HCT116 (cell line): Measurements from ENCODE around the gene GDNF. TPM values are rescaled to one million over a fixed set of nuclear protein-coding genes. Genes with fewer than 3 reads are reported as not detected.

Experiments used
- ATAC-seq: fragments of 200-7000 bp; cut with Tn5 transposase; 2 replicates; pipeline ENCODE4 v1.9.1; 2020; ENCODE audit warnings: mild to moderate bottlenecking, moderate library complexity
- BruUV-seq: library from RNA; stranded (reverse); fragments of 400-500 nt; replicated peaks from 2 replicates; lab custom pipeline; 2021; lab: Mats Ljungman, UMichigan
- CTCF ChIA-PET: fragments of 300-600 bp; sonication (Branson Sonifier 250); formaldehyde crosslinking; loops from one replicate; lab custom pipeline; 2021; ENCODE audit warnings: antibody characterized with exemption; lab: Charles Lee
- POLR2A ChIA-PET: fragments of 300-600, 350-600 bp; sonication (Branson Sonifier 250); formaldehyde crosslinking; loops from one replicate; lab custom pipeline; 2021; ENCODE audit warnings: antibody characterized with exemption; lab: Charles Lee
- RAD21 ChIA-PET, 2 experiments: fragments of 300-600 bp; sonication (Branson Sonifier 250); formaldehyde crosslinking; loops; one replicate each; lab custom pipeline; 2023; ENCODE audit warnings: low total read pairs in 2 of 2; ENCODE audit not compliant: uncharacterized antibody in 2 of 2, unreplicated experiment in 2 of 2, low non-redundant PET in 1 of 2; lab: Charles Lee
- DNase-seq: peaks from one replicate; pipeline ENCODE4 v3.0.0-alpha.2; 2010; ENCODE audit warnings: low read depth, low spot score
- H2AFZ ChIP-seq: fragments of 200-600 bp; shearing (Covaris generic), sonication (generic); 2 replicates; pipeline ENCODE4 v1.6.1; 2017; ENCODE audit warnings: low read depth, mixed run types, mixed read lengths, antibody characterized with exemption, low read length; ENCODE audit not compliant: poor library complexity, severe bottlenecking
- H3K27ac ChIP-seq: 2 replicates; pipeline ENCODE4 v1.5.1; 2012; ENCODE audit warnings: low read depth, low read length
- H3K27me3 ChIP-seq: fragments of 200-600 bp; sonication (generic); 2 replicates; pipeline ENCODE4 v1.6.1; 2016; ENCODE audit warnings: mixed run types, low read length, mixed read lengths; ENCODE audit not compliant: insufficient read depth
- H3K36me3 ChIP-seq, 2 experiments: fragments of 200-500 bp in 1 of 2; fragments of 200-600 bp in 1 of 2; sonication (Bioruptor generic) in 1 of 2; sonication (generic) in 1 of 2; 2 replicates each; pipeline versions ENCODE4 v1.5.1 to v1.6.1; 2014 to 2016; ENCODE audit warnings: low read length in 2 of 2, inconsistent platforms in 1 of 2, mixed read lengths in 1 of 2, mixed run types in 1 of 2; ENCODE audit not compliant: insufficient read depth in 2 of 2, control insufficient read depth in 1 of 2
- H3K4me1 ChIP-seq, 2 experiments: fragments of 200-600 bp in 1 of 2; sonication (generic) in 1 of 2; 2 replicates each; pipeline versions ENCODE4 v1.5.1 to v1.6.1; 2012 to 2017; ENCODE audit warnings: low read length in 2 of 2, inconsistent platforms in 1 of 2, mild to moderate bottlenecking in 1 of 2, mixed read lengths in 1 of 2, mixed run types in 1 of 2, moderate library complexity in 1 of 2; ENCODE audit not compliant: insufficient read depth in 2 of 2, control insufficient read depth in 1 of 2
- H3K4me2 ChIP-seq: fragments of 200-600 bp; sonication (generic); 2 replicates; pipeline ENCODE4 v1.6.1; 2017; ENCODE audit warnings: mixed run types, low read length, mixed read lengths
- H3K4me3 ChIP-seq, 2 experiments: fragments of 200-600 bp in 1 of 2; sonication (generic) in 1 of 2; replicated peaks in 1 of 2; 2 replicates each; pipeline ENCODE4 v1.5.1; 2011 to 2016; ENCODE audit warnings: low read length in 2 of 2, control low read depth in 1 of 2, low read depth in 1 of 2, mild to moderate bottlenecking in 1 of 2, mixed read lengths in 1 of 2, mixed run types in 1 of 2
- H3K79me2 ChIP-seq: fragments of 200-600 bp; sonication (generic); 2 replicates; pipeline ENCODE4 v1.6.1; 2017; ENCODE audit warnings: mild to moderate bottlenecking, mixed run types, low read length, moderate library complexity, mixed read lengths; ENCODE audit not compliant: insufficient read depth
- H3K9ac ChIP-seq: fragments of 200-600 bp; sonication (generic); 2 replicates; pipeline ENCODE4 v1.6.1; 2016; ENCODE audit warnings: low read length, mixed read lengths
- H3K9me2 ChIP-seq: fragments of 200-600 bp; sonication (generic), shearing (Covaris generic); 2 replicates; pipeline ENCODE4 v1.6.1; 2017; ENCODE audit warnings: mixed run types, mild to moderate bottlenecking, moderate library complexity; ENCODE audit not compliant: insufficient read depth
- H3K9me3 ChIP-seq, 2 experiments: fragments of 200-500 bp in 1 of 2; fragments of 200-600 bp in 1 of 2; sonication (Bioruptor generic) in 1 of 2; sonication (generic) in 1 of 2; 2 replicates each; pipeline ENCODE4 v1.6.1; 2014 to 2017; ENCODE audit warnings: low read length in 2 of 2, mixed read lengths in 2 of 2, inconsistent platforms in 1 of 2, low read depth in 1 of 2, mild to moderate bottlenecking in 1 of 2, mixed run types in 1 of 2, moderate library complexity in 1 of 2; ENCODE audit not compliant: control insufficient read depth in 1 of 2, insufficient read depth in 1 of 2
- H4K20me1 ChIP-seq: fragments of 200-600 bp; sonication (generic), shearing (Covaris generic); 2 replicates; pipeline ENCODE4 v1.6.1; 2017; ENCODE audit warnings: mixed run types, mild to moderate bottlenecking, moderate library complexity; ENCODE audit not compliant: insufficient read depth
- CBX3 ChIP-seq: IDR thresholded peaks from 2 replicates; pipeline ENCODE4 v1.6.1; 2012; ENCODE audit warnings: low read depth
- CEBPB ChIP-seq: IDR thresholded peaks from 2 replicates; pipeline ENCODE4 v1.6.1; 2012; ENCODE audit warnings: low read depth
- ELF1 ChIP-seq: IDR thresholded peaks from 2 replicates; pipeline ENCODE4 v1.6.1; 2012; ENCODE audit warnings: low read depth, borderline replicate concordance
- EZH2 ChIP-seq: fragments of 200-600 bp; sonication (generic); IDR thresholded peaks from 2 replicates; pipeline ENCODE4 v1.6.1; 2017; ENCODE audit warnings: antibody characterized with exemption, mixed run types
- EZH2phosphoT487 ChIP-seq: fragments of 200-600 bp; IDR thresholded peaks from 2 replicates; pipeline ENCODE4 v1.6.1; 2018; ENCODE audit warnings: antibody characterized with exemption, borderline replicate concordance
- FOSL1 ChIP-seq: IDR thresholded peaks from 2 replicates; pipeline ENCODE4 v1.6.1; 2012; ENCODE audit warnings: low read depth
- JUND ChIP-seq: IDR thresholded peaks from 2 replicates; pipeline ENCODE4 v1.6.1; 2012
- POLR2A ChIP-seq: IDR thresholded peaks from 2 replicates; pipeline ENCODE4 v1.7.0; 2011; ENCODE audit warnings: borderline replicate concordance; ENCODE audit not compliant: insufficient read depth, insufficient read length; ENCODE audit errors: extremely low read depth
- RAD21 ChIP-seq: IDR thresholded peaks from 2 replicates; pipeline ENCODE4 v1.6.1; 2012; ENCODE audit warnings: low read depth, mild to moderate bottlenecking
- SIN3A ChIP-seq: IDR thresholded peaks from 2 replicates; pipeline ENCODE4 v1.6.1; 2012; ENCODE audit warnings: low read depth
- SP1 ChIP-seq: IDR thresholded peaks from 2 replicates; pipeline ENCODE4 v1.6.1; 2012; ENCODE audit warnings: low read depth
- SRF ChIP-seq: IDR thresholded peaks from 2 replicates; pipeline ENCODE4 v1.6.1; 2012; ENCODE audit warnings: low read depth
- TCF7L2 ChIP-seq: IDR thresholded peaks from 2 replicates; pipeline ENCODE4 v1.7.0; 2011; ENCODE audit warnings: borderline replicate concordance, inconsistent platforms; ENCODE audit not compliant: insufficient read depth, insufficient read length; ENCODE audit errors: extremely low read depth
- YY1 ChIP-seq: IDR thresholded peaks from 2 replicates; pipeline ENCODE4 v1.6.1; 2011; ENCODE audit warnings: low read length, low read depth, moderate library complexity, mild to moderate bottlenecking; ENCODE audit not compliant: insufficient replicate concordance; ENCODE audit errors: extremely low read depth
- ZFX ChIP-seq: fragments of 450-650 bp; IDR thresholded peaks from 2 replicates; pipeline ENCODE4 v1.6.1; 2017
- ZNF274 ChIP-seq: fragments of 200-500 bp; sonication (Bioruptor generic); IDR thresholded peaks from 2 replicates; pipeline ENCODE4 v1.6.1; 2014; ENCODE audit warnings: mild to moderate bottlenecking, low read depth, low read length, inconsistent platforms
- intact Hi-C: fragments of 100-400 bp; cut with micrococcal nuclease; formaldehyde crosslinking; loops from 2 replicates; pipeline ENCODE4 v1.10.0; 2022
- total RNA-seq: library from RNA; stranded (reverse); gene quantifications from one replicate; pipeline ENCODE4 v1.2.1, GENCODE V29; 2021; ENCODE audit not compliant: unreplicated experiment
- TF ChIP-seq, protein P1 (sequence below), 3 experiments: fragments of 200-600 bp in 1 of 3; sonication (generic) in 1 of 3; IDR thresholded peaks in 2 of 3; conservative IDR thresholded peaks in 1 of 3; 2 replicates each; pipeline ENCODE4 v1.5.1; 2012 to 2017; ENCODE audit warnings: low read depth in 2 of 3, low read length in 2 of 3, antibody characterized with exemption in 1 of 3, borderline replicate concordance in 1 of 3, control low read depth in 1 of 3, mild to moderate bottlenecking in 1 of 3, mixed read lengths in 1 of 3, mixed run types in 1 of 3, moderate library complexity in 1 of 3; ENCODE audit not compliant: insufficient read depth in 1 of 3
- TF ChIP-seq, protein P2 (sequence below): IDR thresholded peaks from 2 replicates; pipeline ENCODE4 v1.6.1; 2012; ENCODE audit warnings: low read depth
- TF ChIP-seq, protein P3 (sequence below): IDR thresholded peaks from 2 replicates; pipeline ENCODE4 v1.6.1; 2011; ENCODE audit warnings: mild to moderate bottlenecking, low read length, moderate library complexity; ENCODE audit not compliant: insufficient replicate concordance; ENCODE audit errors: extremely low read depth

Gene GDNF
- total RNA-seq, 1 experiment from 2014 or later = not detected

DNA sequence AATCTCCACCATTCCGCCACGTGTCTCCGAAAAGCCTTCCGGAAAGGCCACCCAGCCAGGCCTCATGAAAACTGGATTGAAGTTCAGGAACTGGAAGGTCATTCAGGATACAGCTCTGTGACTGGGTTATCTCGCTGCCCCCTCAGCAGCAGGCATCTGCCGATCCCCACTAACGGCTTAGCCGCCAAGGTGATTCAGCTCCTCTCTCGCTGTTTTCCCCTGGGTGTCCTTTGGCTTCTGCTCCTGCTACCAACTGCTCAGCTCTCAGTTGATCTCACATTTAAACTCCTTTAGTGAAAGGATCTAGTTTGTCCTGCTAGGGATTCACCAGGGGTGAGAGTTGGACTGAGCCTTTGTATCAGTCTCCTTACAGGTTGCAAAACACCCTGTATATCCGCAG, 2.2 kb upstream of the GDNF start:
- Histone ChIP-seq H3K9me2 (no peaks in the 10 kb centered on the region), H3K4me3 (no peak overlapping the region), H3K27me3 (no peaks in the 10 kb centered on the region), H3K36me3 (no peaks in the 10 kb centered on the region), H3K4me1 (peaks cover 2 to 6% of the 10 kb centered on the region in 2 experiments; a peak in 2 of 4 replicates), H3K27ac (no peak overlapping the region), H4K20me1 (no peaks in the 10 kb centered on the region), H3K79me2 (no peaks in the 10 kb centered on the region), H3K9ac (no peak overlapping the region), H3K4me2 (no peak overlapping the region), H3K9me3 (no peaks in the 10 kb centered on the region), H2AFZ (no peak overlapping the region)
- TF ChIP-seq JUND (no peak), YY1 (no peak), TCF7L2 (no peak), SRF (no peak), CEBPB (no peak), ELF1 (no peak), FOSL1 (no peak), SIN3A (no peak), SP1 (no peak), EZH2 (no peak), ZNF274 (no peak), CBX3 (no peak), ZFX (no peak), RAD21 (no peak), POLR2A (no peak), EZH2phosphoT487 (no peak)
- TF ChIP-seq, protein P1, sequence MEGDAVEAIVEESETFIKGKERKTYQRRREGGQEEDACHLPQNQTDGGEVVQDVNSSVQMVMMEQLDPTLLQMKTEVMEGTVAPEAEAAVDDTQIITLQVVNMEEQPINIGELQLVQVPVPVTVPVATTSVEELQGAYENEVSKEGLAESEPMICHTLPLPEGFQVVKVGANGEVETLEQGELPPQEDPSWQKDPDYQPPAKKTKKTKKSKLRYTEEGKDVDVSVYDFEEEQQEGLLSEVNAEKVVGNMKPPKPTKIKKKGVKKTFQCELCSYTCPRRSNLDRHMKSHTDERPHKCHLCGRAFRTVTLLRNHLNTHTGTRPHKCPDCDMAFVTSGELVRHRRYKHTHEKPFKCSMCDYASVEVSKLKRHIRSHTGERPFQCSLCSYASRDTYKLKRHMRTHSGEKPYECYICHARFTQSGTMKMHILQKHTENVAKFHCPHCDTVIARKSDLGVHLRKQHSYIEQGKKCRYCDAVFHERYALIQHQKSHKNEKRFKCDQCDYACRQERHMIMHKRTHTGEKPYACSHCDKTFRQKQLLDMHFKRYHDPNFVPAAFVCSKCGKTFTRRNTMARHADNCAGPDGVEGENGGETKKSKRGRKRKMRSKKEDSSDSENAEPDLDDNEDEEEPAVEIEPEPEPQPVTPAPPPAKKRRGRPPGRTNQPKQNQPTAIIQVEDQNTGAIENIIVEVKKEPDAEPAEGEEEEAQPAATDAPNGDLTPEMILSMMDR (IDR thresholded peaks at IDR 0.05 in 2 of 3, conservative IDR thresholded peaks at IDR 0.05 in 1 of 3; ENCODE audit: borderline replicate concordance in 1 of 3, insufficient read depth in 1 of 3, low read depth in 2 of 3, low read length in 2 of 3) = no peak
- TF ChIP-seq, protein P2, sequence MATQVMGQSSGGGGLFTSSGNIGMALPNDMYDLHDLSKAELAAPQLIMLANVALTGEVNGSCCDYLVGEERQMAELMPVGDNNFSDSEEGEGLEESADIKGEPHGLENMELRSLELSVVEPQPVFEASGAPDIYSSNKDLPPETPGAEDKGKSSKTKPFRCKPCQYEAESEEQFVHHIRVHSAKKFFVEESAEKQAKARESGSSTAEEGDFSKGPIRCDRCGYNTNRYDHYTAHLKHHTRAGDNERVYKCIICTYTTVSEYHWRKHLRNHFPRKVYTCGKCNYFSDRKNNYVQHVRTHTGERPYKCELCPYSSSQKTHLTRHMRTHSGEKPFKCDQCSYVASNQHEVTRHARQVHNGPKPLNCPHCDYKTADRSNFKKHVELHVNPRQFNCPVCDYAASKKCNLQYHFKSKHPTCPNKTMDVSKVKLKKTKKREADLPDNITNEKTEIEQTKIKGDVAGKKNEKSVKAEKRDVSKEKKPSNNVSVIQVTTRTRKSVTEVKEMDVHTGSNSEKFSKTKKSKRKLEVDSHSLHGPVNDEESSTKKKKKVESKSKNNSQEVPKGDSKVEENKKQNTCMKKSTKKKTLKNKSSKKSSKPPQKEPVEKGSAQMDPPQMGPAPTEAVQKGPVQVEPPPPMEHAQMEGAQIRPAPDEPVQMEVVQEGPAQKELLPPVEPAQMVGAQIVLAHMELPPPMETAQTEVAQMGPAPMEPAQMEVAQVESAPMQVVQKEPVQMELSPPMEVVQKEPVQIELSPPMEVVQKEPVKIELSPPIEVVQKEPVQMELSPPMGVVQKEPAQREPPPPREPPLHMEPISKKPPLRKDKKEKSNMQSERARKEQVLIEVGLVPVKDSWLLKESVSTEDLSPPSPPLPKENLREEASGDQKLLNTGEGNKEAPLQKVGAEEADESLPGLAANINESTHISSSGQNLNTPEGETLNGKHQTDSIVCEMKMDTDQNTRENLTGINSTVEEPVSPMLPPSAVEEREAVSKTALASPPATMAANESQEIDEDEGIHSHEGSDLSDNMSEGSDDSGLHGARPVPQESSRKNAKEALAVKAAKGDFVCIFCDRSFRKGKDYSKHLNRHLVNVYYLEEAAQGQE = no peak
- TF ChIP-seq, protein P3, sequence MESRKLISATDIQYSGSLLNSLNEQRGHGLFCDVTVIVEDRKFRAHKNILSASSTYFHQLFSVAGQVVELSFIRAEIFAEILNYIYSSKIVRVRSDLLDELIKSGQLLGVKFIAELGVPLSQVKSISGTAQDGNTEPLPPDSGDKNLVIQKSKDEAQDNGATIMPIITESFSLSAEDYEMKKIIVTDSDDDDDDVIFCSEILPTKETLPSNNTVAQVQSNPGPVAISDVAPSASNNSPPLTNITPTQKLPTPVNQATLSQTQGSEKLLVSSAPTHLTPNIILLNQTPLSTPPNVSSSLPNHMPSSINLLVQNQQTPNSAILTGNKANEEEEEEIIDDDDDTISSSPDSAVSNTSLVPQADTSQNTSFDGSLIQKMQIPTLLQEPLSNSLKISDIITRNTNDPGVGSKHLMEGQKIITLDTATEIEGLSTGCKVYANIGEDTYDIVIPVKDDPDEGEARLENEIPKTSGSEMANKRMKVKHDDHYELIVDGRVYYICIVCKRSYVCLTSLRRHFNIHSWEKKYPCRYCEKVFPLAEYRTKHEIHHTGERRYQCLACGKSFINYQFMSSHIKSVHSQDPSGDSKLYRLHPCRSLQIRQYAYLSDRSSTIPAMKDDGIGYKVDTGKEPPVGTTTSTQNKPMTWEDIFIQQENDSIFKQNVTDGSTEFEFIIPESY = no peak
- DNase-seq (no peak), ATAC-seq (no peak)
- RAD21 ChIA-PET = no interaction called here
- BruUV-seq = no TSS peak
- POLR2A ChIA-PET = no interaction called here
- CTCF ChIA-PET = no interaction called here
- intact Hi-C loops = no loop called here
